B cell (primary cell): Measurements from ENCODE around the gene AOPEP. TPM values are rescaled to one million over a fixed set of nuclear protein-coding genes. Genes with fewer than 3 reads are reported as not detected.

ENCODE experiments used
- ATAC-seq: fragments of 200-7000 bp; cut with Tn5 transposase; one replicate; pipeline ENCODE4 v1.10.0; 2021; ENCODE audit warnings: low read depth, mild to moderate bottlenecking, moderate number of reproducible peaks, moderate library complexity
- CTCF ChIA-PET: fragments of 350-600 bp; sonication (Branson Sonifier 250); formaldehyde crosslinking; loops from one replicate; lab custom pipeline; 2021; ENCODE audit warnings: antibody characterized with exemption, inconsistent platforms; lab: Charles Lee
- POLR2A ChIA-PET: fragments of 350-600 bp; sonication (Branson Sonifier 250); formaldehyde crosslinking; loops from one replicate; lab custom pipeline; 2021; ENCODE audit warnings: antibody characterized with exemption; lab: Charles Lee
- DNase-seq: peaks from one replicate; pipeline ENCODE4 v3.0.0; 2013
- H2AFZ ChIP-seq: 2 replicates; pipeline ENCODE4 v1.6.1; 2012; ENCODE audit warnings: mild to moderate bottlenecking, low read depth, low read length; ENCODE audit not compliant: insufficient read depth, poor library complexity, severe bottlenecking
- H3K27ac ChIP-seq, 2 donors: 1 replicate in 1 of 2; 2 replicates in 1 of 2; pipeline ENCODE4 v1.5.1; 2012 to 2013; ENCODE audit warnings: low read length in 2 of 2, mild to moderate bottlenecking in 2 of 2, moderate library complexity in 1 of 2
- H3K27me3 ChIP-seq, 4 experiments: fragments of 200-600 bp in 1 of 4; sonication (generic) in 1 of 4; replicated peaks in 1 of 4; 1 replicate in 2 of 4; 2 replicates in 2 of 4; pipeline versions ENCODE4 v1.6.1 to v1.7.0; 2013 to 2016; ENCODE audit warnings: low read length in 3 of 4, mild to moderate bottlenecking in 2 of 4, mixed read lengths in 1 of 4, moderate library complexity in 1 of 4; ENCODE audit not compliant: insufficient read depth in 4 of 4, control insufficient read depth in 3 of 4; ENCODE audit errors: control extremely low read depth in 1 of 4
- H3K36me3 ChIP-seq, 2 experiments: replicated peaks in 1 of 2; 1 replicate in 1 of 2; 2 replicates in 1 of 2; pipeline versions ENCODE4 v1.6.1 to v1.7.1; 2013; ENCODE audit warnings: low read length in 1 of 2; ENCODE audit not compliant: insufficient read depth in 2 of 2, control insufficient read depth in 1 of 2; ENCODE audit errors: control extremely low read depth in 1 of 2, extremely low read depth in 1 of 2
- H3K4me1 ChIP-seq, 2 donors: fragments of 200-600 bp in 1 of 2; sonication (generic) in 1 of 2; 1 replicate in 1 of 2; 2 replicates in 1 of 2; pipeline versions ENCODE4 v1.5.1 to v1.6.1; 2013 to 2017; ENCODE audit warnings: low read length in 2 of 2; ENCODE audit not compliant: control insufficient read depth in 2 of 2, insufficient read depth in 2 of 2
- H3K4me2 ChIP-seq: replicated peaks from 2 replicates; pipeline ENCODE3; 2012; ENCODE audit warnings: mild to moderate bottlenecking, low read depth, low read length; ENCODE audit not compliant: poor library complexity, severe bottlenecking
- H3K4me3 ChIP-seq, 5 experiments: fragments of 200-600 bp in 1 of 5; sonication (generic) in 1 of 5; 1 replicate in 3 of 5; 2 replicates in 2 of 5; pipeline versions ENCODE4 v1.5.1 to v1.7.0; 2011 to 2016; ENCODE audit warnings: low read length in 4 of 5, mild to moderate bottlenecking in 4 of 5, low read depth in 2 of 5, control low read depth in 1 of 5, moderate library complexity in 1 of 5; ENCODE audit not compliant: insufficient read depth in 1 of 5; ENCODE audit errors: control extremely low read depth in 1 of 5, extremely low read depth in 1 of 5
- H3K79me2 ChIP-seq: fragments of 200-600 bp; sonication (generic); one replicate; pipeline ENCODE4 v1.6.0; 2016; ENCODE audit warnings: low read length; ENCODE audit not compliant: control insufficient read depth, insufficient read depth
- H3K9ac ChIP-seq: fragments of 200-600 bp; sonication (generic); 2 replicates; pipeline ENCODE4 v1.6.1; 2017; ENCODE audit warnings: mild to moderate bottlenecking, low read length, moderate library complexity
- H3K9me3 ChIP-seq, 3 donors: one replicate each; pipeline versions ENCODE4 v1.6.1 to v1.7.1; 2013; ENCODE audit warnings: low read length in 2 of 3; ENCODE audit not compliant: control insufficient read depth in 2 of 3, insufficient read depth in 1 of 3; ENCODE audit errors: control extremely low read depth in 1 of 3
- H4K20me1 ChIP-seq: 2 replicates; pipeline ENCODE4 v1.6.0; 2012; ENCODE audit warnings: mild to moderate bottlenecking, low read length; ENCODE audit not compliant: insufficient read depth, control insufficient read depth, poor library complexity, severe bottlenecking
- H3K27ac Mint-ChIP-seq: one replicate; pipeline ENCODE4 v1.8.0; 2021; ENCODE audit warnings: mixed read lengths
- H3K27me3 Mint-ChIP-seq: one replicate; pipeline ENCODE4 v1.8.0; 2021; ENCODE audit warnings: mixed read lengths
- H3K4me1 Mint-ChIP-seq: one replicate; pipeline ENCODE4 v1.8.0; 2021; ENCODE audit warnings: mixed read lengths
- H3K4me3 Mint-ChIP-seq: one replicate; pipeline ENCODE4 v1.8.0; 2021; ENCODE audit warnings: mixed read lengths
- H3K9me3 Mint-ChIP-seq: one replicate; pipeline ENCODE4 v1.8.0; 2022; ENCODE audit warnings: mixed read lengths; ENCODE audit not compliant: insufficient read depth
- EZH2 ChIP-seq: IDR thresholded peaks from 2 replicates; pipeline ENCODE4 v1.6.1; 2012; ENCODE audit warnings: borderline replicate concordance, low read depth, mild to moderate bottlenecking, moderate library complexity, low read length; ENCODE audit not compliant: insufficient read depth, poor library complexity, severe bottlenecking
- WGBS: methylation state at CpG from one replicate; pipeline ENCODE4 v1.1.5; 2013; ENCODE audit warnings: missing lambda C conversion rate; ENCODE audit not compliant: insufficient coverage; 5-methylcytosine and 5-hydroxymethylcytosine counted together
- intact Hi-C: fragments of 100-400 bp; cut with micrococcal nuclease; formaldehyde crosslinking; loops from one replicate; pipeline ENCODE4 v1.10.0; 2022
- polyA plus RNA-seq: library from polyadenylated mRNA; depleted of rRNA; stranded (reverse); fragments of >200 nt; gene quantifications from 2 replicates; pipeline ENCODE4 v1.2.3, GENCODE V29; 2012
- total RNA-seq, 2 donors: library from RNA; stranded (reverse); fragments of 120-200 nt in 1 of 2; gene quantifications; 1 replicate in 1 of 2; 2 replicates in 1 of 2; pipeline versions ENCODE4 v1.2.3 to v1.2.4, GENCODE V29; 2013 to 2022
- TF ChIP-seq, protein P1 (sequence below): fragments of 200-600 bp; IDR thresholded peaks from one replicate; pipeline ENCODE4 v1.8.0; 2022; ENCODE audit warnings: antibody characterized with exemption, mild to moderate bottlenecking

Gene AOPEP
- total and polyA plus RNA-seq, 2 donors (not counting 1 experiment from before 2014, with no cell fraction given) = 5.1 to 35.8 TPM

DNA sequence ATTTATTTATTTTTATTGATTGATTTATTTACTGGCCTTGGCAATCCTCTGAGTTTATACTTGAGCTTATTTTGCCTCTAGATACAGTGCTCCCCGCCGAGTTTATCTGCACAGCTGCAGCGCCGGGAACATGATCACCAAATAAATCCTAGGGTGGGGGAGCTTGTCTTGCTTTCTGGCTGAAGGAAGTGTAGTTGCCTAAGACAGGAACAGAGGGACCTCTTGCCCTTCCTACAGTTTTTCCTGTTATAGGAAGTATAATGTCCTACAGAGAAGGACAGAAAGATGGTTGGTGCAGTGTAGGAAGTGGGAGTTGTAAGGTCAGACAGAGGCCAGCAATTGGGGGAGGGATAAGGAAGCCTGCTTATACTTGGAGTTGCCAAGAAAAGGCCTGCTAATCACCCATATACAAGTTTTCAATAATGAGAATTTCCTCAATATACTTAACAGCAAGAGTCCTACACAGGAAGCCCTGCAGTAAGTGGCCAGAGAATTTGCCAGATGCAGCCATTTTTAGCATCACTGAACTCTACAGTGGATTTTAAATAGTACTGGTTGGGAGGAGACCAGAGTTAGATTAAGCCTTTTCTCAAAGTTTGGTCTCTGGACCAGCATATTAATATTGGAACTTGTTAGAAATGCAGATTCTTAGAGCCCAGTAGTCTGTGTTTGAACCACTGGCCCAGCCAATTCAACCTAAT, 7.7 kb downstream of the AOPEP start:
- WGBS = 75% methylated on average over 4 of the region's 4 CpGs
- H3K27ac ChIP-seq = no peak overlapping the region
- H4K20me1 ChIP-seq = no peaks in the 10 kb centered on the region
- no peak for DNase-seq
- ChIA-PET POLR2A (no interaction called here), CTCF (interaction anchor here (1.2 kb wide), 1 partner anchor 53 kb away, joined by 4 read pairs; no protein-coding TSS in a partner anchor)
- no peak for ATAC-seq
- no peak overlapping the region for H3K4me3 ChIP-seq
- no peak overlapping the region for H3K4me3 Mint-ChIP-seq
- no peaks in the 10 kb centered on the region for H3K9me3 ChIP-seq
- no peak for TF ChIP-seq EZH2
- TF ChIP-seq, protein P1, sequence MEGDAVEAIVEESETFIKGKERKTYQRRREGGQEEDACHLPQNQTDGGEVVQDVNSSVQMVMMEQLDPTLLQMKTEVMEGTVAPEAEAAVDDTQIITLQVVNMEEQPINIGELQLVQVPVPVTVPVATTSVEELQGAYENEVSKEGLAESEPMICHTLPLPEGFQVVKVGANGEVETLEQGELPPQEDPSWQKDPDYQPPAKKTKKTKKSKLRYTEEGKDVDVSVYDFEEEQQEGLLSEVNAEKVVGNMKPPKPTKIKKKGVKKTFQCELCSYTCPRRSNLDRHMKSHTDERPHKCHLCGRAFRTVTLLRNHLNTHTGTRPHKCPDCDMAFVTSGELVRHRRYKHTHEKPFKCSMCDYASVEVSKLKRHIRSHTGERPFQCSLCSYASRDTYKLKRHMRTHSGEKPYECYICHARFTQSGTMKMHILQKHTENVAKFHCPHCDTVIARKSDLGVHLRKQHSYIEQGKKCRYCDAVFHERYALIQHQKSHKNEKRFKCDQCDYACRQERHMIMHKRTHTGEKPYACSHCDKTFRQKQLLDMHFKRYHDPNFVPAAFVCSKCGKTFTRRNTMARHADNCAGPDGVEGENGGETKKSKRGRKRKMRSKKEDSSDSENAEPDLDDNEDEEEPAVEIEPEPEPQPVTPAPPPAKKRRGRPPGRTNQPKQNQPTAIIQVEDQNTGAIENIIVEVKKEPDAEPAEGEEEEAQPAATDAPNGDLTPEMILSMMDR = no peak
- no peak overlapping the region for H2AFZ ChIP-seq
- H3K9ac ChIP-seq = no peak overlapping the region
- no peak overlapping the region for H3K4me2 ChIP-seq
- peaks cover 1 to 7% of the 10 kb centered on the region in 2 experiments for H3K36me3 ChIP-seq
- H3K9me3 Mint-ChIP-seq = no peaks in the 10 kb centered on the region
- H3K79me2 ChIP-seq = peaks cover 22% of the 10 kb centered on the region
- H3K27ac Mint-ChIP-seq = no peak overlapping the region
- no peaks in the 10 kb centered on the region for H3K27me3 ChIP-seq
- no peaks in the 10 kb centered on the region for H3K27me3 Mint-ChIP-seq
- no peaks in the 10 kb centered on the region for H3K4me1 ChIP-seq
- intact Hi-C loops = no loop called here
- H3K4me1 Mint-ChIP-seq = no peaks in the 10 kb centered on the region

DNA sequence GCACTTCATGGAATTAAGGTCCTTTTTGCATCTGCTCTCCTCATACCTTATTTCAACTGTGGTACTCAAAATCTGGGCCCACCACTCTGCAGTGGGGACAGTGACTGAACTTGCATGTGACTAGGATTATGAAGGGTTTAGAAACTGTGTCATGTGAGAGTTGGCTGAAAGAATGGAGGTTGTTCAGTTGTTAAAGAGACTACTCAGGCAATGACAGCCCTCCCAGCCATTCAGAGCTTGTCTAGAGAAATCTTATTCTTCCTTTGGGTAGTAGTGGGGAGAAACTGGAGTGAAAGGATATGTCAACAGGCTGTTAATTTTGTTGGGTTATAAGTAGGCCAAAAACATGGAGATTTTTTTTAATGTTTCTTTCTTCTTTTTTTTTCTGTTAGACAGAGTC, 10.3 kb downstream of the AOPEP start:
- Histone ChIP-seq H3K4me1 (no peaks in the 10 kb centered on the region), H4K20me1 (no peaks in the 10 kb centered on the region), H3K79me2 (peaks cover 25% of the 10 kb centered on the region), H3K9ac (no peak overlapping the region), H3K27me3 (no peaks in the 10 kb centered on the region), H2AFZ (no peak overlapping the region), H3K27ac (no peak overlapping the region), H3K9me3 (no peaks in the 10 kb centered on the region), H3K36me3 (peaks cover 1 to 7% of the 10 kb centered on the region in 2 experiments), H3K4me3 (no peak overlapping the region), H3K4me2 (no peak overlapping the region)
- CTCF ChIA-PET = interaction anchor here (0.9 to 1.1 kb wide), 2 partner anchors 26 to 55 kb away, joined by 3 read pairs; no protein-coding TSS in a partner anchor
- TF ChIP-seq EZH2 = no peak
- TF ChIP-seq, protein P1 = no peak
- Mint-ChIP-seq H3K4me1 (peaks cover 1% of the 10 kb centered on the region), H3K27me3 (no peaks in the 10 kb centered on the region), H3K9me3 (no peaks in the 10 kb centered on the region), H3K4me3 (no peak overlapping the region), H3K27ac (no peak overlapping the region)
- ATAC-seq (no peak), DNase-seq (no peak)
- POLR2A ChIA-PET = no interaction called here
- intact Hi-C loops = no loop called here
